Renal pelvis (tissue), 4 donors: Measurements from ENCODE around the gene GLS2. TPM values are rescaled to one million over a fixed set of nuclear protein-coding genes. Genes with fewer than 3 reads are reported as not detected.
"Not testable (repeated sequence)": the region's sequence is repeated elsewhere in the genome, so short reads cannot be mapped to it uniquely, and the experiment has no call there.

Source experiments
- DNase-seq: peaks from one replicate; pipeline ENCODE4 v3.0.0-alpha.2; 2013
- polyA plus RNA-seq, 3 donors: library from polyadenylated mRNA; unstranded; fragments of 120-200 nt; gene quantifications; one replicate each; pipeline ENCODE4 v1.2.1, GENCODE V29; 2013; ENCODE audit not compliant: insufficient read length in 3 of 3

GLS2 gene
- polyA plus RNA-seq, 3 donors = 1.00 to 2.3 (median 1.5) TPM

DNA sequence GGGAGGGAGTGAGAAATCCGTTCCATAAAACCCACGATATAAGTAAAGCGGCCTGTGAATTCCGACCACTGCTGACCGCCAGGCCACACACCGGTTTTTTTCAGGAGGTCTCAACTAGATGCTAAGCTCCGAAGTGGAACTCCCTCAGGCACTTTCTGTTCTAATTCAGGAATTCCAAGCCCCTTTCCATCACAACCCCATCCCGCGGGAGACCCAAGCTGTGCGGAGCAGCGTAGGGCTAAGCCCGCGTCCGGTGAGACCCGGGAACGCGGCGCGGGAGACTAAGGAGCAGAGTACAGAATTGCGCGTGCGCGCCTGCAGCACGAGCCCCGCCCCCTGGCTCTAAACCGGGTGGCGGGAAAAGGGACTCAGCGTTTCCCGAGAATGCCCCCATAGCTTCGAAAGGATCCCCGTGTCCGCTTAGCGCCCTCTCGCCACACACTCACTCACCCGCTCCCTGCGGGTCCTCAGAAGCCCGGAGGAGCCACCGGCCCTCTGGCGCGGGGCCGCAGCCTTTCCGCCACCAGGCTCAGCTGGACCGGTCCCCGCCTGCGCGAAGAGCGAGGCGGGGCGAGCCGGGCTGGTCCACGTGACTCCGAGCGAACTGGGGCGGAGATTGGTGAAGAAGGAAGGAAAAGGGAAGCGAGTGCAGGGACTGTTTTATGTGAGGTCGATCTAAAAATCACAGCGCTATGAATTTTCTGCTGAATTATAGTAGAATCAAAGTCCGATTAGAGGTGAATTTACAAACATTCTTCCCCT, 38.9 kb downstream of the GLS2 start, which contains the start of gene TIMELESS:
TIMELESS (minus strand) TSS at position 567 of the 762 bp plus-strand sequence. CDS start 15,256 bp downstream, outside the sequence.
- DNase-seq = peak; percentile 91

DNA sequence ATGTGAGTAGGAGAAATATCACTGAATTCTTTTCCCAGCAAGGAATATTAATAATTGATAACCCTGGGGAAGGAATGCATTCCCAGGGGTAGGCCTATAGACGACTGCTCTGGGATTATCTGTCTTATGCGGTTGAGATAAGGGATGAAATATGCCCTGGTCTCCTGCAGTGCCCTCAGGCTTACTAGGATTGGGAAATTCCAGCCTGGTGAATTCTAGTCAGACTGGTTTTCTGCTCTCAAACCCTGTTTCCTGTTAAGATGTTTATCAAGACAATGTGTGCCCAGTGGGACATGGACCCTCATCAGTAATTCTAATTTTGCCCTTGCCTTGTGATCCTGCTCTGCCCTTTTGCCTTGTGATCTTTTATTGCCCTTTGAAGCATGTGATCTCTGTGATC, 44.8 kb downstream of the GLS2 start:
- not testable (repeated sequence) for DNase-seq

DNA sequence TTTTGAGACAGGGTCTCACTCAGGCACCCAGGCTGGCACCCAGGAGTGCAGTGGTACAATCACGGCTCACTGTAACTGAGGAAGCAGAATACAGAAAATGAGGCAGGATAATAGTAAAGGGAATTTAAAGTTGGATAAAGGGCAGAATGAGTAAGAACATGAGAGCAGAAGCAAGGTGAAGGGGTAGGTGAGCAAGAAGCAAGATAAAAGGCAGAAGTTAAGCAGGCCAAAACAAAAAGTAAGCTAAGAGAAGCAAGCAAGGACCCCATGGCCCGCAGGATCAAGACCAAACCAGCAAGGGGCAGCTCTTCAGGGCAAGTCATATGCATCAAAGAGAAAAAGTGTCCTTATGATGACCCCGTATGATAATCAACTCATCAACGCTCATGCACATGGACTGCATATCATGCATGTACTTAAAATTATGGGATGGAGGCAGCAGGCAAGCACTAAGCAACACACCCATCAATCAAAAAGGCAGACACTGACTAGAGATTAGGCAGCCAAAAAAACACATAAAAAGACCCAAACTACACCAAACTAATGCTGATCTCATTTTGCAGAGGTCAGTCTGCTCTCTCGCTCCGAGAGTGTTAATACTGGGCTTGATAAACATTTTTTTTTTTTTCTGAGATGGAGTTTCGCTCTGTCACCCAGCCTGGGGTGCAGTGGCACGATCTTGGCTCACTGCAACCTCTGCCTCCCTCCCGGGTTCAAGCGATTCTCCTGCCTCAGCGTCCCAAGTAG, 50.4 kb downstream of the GLS2 start:
- DNase-seq = no peak

DNA sequence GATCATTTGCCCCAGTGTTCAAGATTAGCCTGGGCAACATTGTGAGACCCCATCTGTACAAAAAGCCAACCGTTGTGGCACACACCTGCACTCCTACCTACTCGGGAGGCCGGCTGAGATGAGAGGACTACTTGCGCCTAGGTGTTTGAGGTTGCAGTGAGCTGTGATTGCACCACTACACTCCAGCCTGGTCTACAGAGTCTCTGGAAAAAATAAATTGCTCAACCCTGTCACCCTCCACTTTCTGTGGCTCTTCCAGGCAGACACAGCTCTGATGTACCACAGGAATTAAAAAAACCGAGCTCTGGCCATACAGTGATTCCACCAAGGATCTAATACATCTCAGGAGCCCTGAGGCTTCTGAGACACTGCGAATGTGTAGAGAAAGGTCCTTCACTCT, 53.1 kb downstream of the GLS2 start:
- no peak for DNase-seq

DNA sequence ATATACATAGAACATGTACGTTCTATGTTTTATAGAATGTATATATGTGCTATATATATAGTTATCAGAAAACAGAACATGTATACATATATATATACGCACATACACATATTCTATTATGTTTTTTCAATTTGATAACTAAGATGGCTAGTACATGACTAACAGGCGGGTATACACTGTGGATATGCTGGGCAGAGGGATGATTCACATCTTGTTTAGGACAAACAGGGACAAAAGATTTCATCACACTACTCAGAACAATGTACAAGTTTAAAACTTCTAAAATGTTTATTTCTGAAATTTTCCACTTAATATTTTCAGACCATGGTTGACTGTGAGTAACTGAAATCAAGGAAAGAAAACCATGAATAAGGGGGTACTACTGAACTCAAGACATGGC, 56.1 kb downstream of the GLS2 start:
- no peak for DNase-seq

DNA sequence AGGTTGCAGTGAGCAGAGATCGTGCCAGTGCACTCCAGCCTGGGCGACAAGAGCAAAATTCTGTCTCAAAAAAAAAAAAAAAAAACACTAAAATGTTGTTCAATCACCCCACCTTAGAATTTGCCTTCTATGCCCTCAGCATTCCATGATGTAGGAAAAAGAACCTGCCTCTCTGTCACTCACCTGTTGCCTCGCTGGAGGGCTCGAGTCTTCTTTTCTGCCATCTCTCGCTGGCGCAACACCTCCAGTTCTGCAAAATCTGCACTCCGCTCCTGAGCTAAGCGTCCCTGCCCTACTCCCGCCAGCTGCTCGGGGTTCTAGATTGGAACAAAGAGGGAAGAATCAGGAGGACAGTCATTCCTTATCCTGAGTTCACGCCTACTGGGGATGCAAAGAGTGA, 56.7 kb downstream of the GLS2 start:
- no peak for DNase-seq

DNA sequence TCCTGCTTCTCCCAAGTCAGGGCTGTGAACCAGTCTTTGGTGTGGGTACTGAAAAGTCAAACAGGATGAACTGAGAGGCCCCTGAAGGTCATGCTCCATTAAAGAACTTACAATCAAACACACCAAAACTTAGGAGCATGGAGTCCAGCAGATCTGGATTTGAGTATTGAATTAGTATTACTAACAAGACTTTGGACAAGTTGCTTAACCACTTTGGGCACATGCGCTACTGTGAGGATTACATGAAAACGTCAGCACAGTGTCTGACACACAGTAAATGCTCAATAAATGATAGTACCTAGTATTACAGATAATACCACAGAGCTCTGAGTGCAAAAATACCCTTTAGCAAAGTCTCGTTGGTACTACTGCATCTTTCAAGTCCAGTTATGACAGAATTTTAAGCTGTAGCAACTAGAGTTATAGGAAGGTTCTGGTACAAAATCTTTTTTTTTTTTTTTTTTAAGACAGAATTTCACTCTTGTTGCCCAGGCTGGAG, 62.0 kb downstream of the GLS2 start:
- no peak for DNase-seq

DNA sequence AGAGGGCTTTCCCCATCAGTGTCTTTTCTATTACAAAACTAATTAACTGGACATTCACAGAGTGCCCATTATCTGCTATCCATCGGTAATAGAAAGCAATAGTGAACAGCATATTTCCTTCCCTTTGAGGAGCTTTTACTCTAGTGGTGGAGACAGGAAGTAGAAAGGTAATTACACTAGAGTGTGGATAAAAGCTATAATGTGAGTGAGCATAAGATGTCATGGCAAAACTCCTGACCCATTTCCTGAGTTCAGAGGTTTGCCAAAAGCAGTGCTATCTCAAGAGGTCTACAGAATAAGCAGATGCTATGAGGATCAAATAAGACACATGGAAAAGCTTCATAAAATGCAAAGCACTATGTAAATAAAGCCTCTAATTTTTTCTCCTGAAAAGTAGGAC, 62.8 kb downstream of the GLS2 start:
- DNase-seq = no peak

Other genes with a start within 250 kb of the GLS2 start
- gene ANKRD52, start 229.8 kb downstream of the GLS2 start, polyA plus RNA-seq = 10 to 100 TPM; 32.8 to 40.5 (median 39.0) TPM
- 10 to 100 TPM; 16.3 to 25.5 (median 19.6) TPM for gene COQ10A, start 221.2 kb downstream of the GLS2 start, polyA plus RNA-seq
- gene CS, start 187.8 kb downstream of the GLS2 start, polyA plus RNA-seq = 100 to 1,000 TPM; 202 to 237 (median 212) TPM
- 100 to 1,000 TPM; 160 to 182 (median 172) TPM for gene CNPY2, start 172.2 kb downstream of the GLS2 start, polyA plus RNA-seq
- gene PAN2, start 154.2 kb downstream of the GLS2 start, polyA plus RNA-seq = 100 to 1,000 TPM in 1 of 3 donors, 10 to 100 TPM in 2; 82.4 to 140 (median 98.9) TPM
- 1 to 10 TPM in 2 of 3 donors, under 1 TPM in 1; 0.85 to 1.1 (median 1.0) TPM for gene IL23A, start 149.3 kb downstream of the GLS2 start, polyA plus RNA-seq
- gene STAT2, start 128.1 kb downstream of the GLS2 start, polyA plus RNA-seq = 100 to 1,000 TPM in 2 of 3 donors, 10 to 100 TPM in 1; 73.4 to 152 (median 139) TPM
- gene APOF, start 125.3 kb downstream of the GLS2 start, polyA plus RNA-seq = under 1 TPM; 0.10 to 0.13 (median 0.11) TPM
- 10 to 100 TPM; 44.4 to 47.0 (median 46.2) TPM for gene TIMELESS, start 38.7 kb downstream of the GLS2 start, polyA plus RNA-seq
- under 1 TPM in 1 of 3 donors, not detected in 2; 0.21 TPM for gene MIP, start 33.5 kb downstream of the GLS2 start, polyA plus RNA-seq
- gene SPRYD4, start 19.6 kb downstream of the GLS2 start, polyA plus RNA-seq = 1 to 10 TPM; 3.8 to 7.8 (median 6.9) TPM
- 10 to 100 TPM; 36.9 to 47.4 (median 41.8) TPM for gene RBMS2, start 33.7 kb upstream of the GLS2 start, polyA plus RNA-seq
- gene BAZ2A, start 142.2 kb upstream of the GLS2 start, polyA plus RNA-seq = 100 to 1,000 TPM in 2 of 3 donors, 10 to 100 TPM in 1; 72.6 to 123 (median 108) TPM
- 1,000 to 10,000 TPM in 2 of 3 donors, 100 to 1,000 TPM in 1; 921 to 1,094 (median 1,062) TPM for gene ATP5F1B, start 157.8 kb upstream of the GLS2 start, polyA plus RNA-seq
- 100 to 1,000 TPM; 269 to 319 (median 296) TPM for gene PTGES3, start 200.1 kb upstream of the GLS2 start, polyA plus RNA-seq
- 1,000 to 10,000 TPM; 1,818 to 2,346 (median 1,950) TPM for gene NACA, start 237.1 kb upstream of the GLS2 start, polyA plus RNA-seq